Mesothelial cell of epicardium (in vitro differentiated cells): Measurements from ENCODE around the gene ACOT4. TPM values are rescaled to one million over a fixed set of nuclear protein-coding genes. Genes with fewer than 3 reads are reported as not detected.
A peak's percentile ranks its signal among the peaks of the same experiment; 100 is the strongest.
"Not testable (repeated sequence)": the region's sequence is repeated elsewhere in the genome, so short reads cannot be mapped to it uniquely, and the experiment has no call there.

Experiments used
- DNase-seq, 2 experiments: peaks; one replicate each; pipeline ENCODE4 v3.0.0; 2021; ENCODE audit warnings: low spot score in 2 of 2; ENCODE audit not compliant: unreplicated experiment in 2 of 2
- H3K27ac Mint-ChIP-seq: 2 replicates; pipeline ENCODE4 v1.8.0; 2021; ENCODE audit warnings: mixed read lengths
- H3K27me3 Mint-ChIP-seq: 2 replicates; pipeline ENCODE4 v1.8.0; 2021; ENCODE audit warnings: low read depth, mixed read lengths
- H3K36me3 Mint-ChIP-seq: 2 replicates; pipeline ENCODE4 v1.8.0; 2021; ENCODE audit warnings: mixed read lengths
- H3K4me1 Mint-ChIP-seq: 2 replicates; pipeline ENCODE4 v1.8.0; 2021; ENCODE audit warnings: mixed read lengths
- H3K4me3 Mint-ChIP-seq: 2 replicates; pipeline ENCODE4 v1.8.0; 2021; ENCODE audit warnings: mild to moderate bottlenecking, moderate library complexity, mixed read lengths
- H3K9me3 Mint-ChIP-seq: 2 replicates; pipeline ENCODE4 v1.8.0; 2021; ENCODE audit warnings: mixed read lengths
- total RNA-seq: library from RNA; stranded (reverse); gene quantifications from 3 replicates; pipeline ENCODE4 v1.2.1, GENCODE V29; 2021
- TF ChIP-seq, protein P1 (sequence below): fragments of 200-600 bp; sonication (generic); IDR thresholded peaks from one replicate; pipeline ENCODE4 v1.5.0; 2021; ENCODE audit warnings: antibody characterized with exemption; ENCODE audit not compliant: unreplicated experiment

The ACOT4 gene
- total RNA-seq, 1 donor from 2014 or later = 1.5 TPM

- peak in 1 of 2 experiments; percentile 69 for DNase-seq
- TF ChIP-seq, protein P1, sequence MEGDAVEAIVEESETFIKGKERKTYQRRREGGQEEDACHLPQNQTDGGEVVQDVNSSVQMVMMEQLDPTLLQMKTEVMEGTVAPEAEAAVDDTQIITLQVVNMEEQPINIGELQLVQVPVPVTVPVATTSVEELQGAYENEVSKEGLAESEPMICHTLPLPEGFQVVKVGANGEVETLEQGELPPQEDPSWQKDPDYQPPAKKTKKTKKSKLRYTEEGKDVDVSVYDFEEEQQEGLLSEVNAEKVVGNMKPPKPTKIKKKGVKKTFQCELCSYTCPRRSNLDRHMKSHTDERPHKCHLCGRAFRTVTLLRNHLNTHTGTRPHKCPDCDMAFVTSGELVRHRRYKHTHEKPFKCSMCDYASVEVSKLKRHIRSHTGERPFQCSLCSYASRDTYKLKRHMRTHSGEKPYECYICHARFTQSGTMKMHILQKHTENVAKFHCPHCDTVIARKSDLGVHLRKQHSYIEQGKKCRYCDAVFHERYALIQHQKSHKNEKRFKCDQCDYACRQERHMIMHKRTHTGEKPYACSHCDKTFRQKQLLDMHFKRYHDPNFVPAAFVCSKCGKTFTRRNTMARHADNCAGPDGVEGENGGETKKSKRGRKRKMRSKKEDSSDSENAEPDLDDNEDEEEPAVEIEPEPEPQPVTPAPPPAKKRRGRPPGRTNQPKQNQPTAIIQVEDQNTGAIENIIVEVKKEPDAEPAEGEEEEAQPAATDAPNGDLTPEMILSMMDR = peak; percentile 80
- no peak overlapping the region for H3K27ac Mint-ChIP-seq
Measured at GRCh38 chr14:73633116-73634010, 41.7 kb downstream of the ACOT4 start.

DNA sequence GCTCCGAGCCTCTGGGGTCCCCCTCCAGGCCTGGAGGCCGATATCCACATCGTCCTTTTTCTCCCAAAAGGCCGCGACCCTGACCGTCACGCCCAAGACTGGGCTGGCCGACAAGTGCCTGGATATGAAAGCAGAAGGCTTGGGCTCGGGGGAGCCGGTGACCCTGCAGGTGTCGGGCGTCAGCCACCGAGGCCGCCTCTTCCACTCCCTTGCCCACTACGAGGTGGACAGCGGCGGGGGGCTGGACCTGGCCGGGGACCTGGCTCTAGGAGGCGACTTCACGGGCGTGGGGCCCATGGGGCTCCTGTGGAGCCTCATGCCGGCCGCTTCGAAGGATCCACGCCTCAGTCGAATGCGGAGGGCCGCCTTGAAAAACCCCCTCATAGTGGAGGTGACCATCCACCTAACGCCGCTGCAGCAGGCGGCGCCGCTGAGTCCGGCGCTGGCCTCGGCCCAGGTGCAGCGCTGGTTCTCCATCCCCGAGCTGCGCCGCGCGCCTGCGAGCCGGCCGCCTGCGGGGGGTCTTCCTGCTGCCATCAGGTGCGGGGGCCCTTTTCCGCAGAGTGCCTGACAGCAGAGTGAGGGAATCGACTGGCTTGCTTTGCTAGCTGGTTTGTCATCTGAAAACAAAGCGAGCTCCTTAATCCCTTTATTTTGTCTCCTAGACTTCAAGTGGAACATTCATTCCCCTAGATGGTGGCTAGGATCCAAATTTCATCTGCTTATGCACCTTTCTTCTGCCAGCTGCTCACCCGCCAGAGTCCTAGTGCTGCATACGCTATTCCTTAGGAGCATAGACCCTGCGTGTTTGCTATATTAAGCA is 42.5 kb downstream of the ACOT4 start:
- peak; percentile 29 to 47 for DNase-seq
- H3K27ac Mint-ChIP-seq = no peak overlapping the region
- no peaks in the 10 kb centered on the region for H3K9me3 Mint-ChIP-seq
- H3K36me3 Mint-ChIP-seq = no peaks in the 10 kb centered on the region
- peak overlapping the region; percentile 68 for H3K4me3 Mint-ChIP-seq
- peaks cover 16% of the 10 kb centered on the region for H3K4me1 Mint-ChIP-seq
- peaks cover 17% of the 10 kb centered on the region for H3K27me3 Mint-ChIP-seq
- TF ChIP-seq, protein P1 = no peak

More at GRCh38 chr14:73633116-73634010, 41.7 kb downstream of the ACOT4 start:
- Mint-ChIP-seq H3K9me3 (no peaks in the 10 kb centered on the region), H3K36me3 (no peaks in the 10 kb centered on the region), H3K4me1 (peaks cover 17% of the 10 kb centered on the region), H3K4me3 (peak overlapping the region; percentile 68), H3K27me3 (peaks cover 17% of the 10 kb centered on the region)

DNA sequence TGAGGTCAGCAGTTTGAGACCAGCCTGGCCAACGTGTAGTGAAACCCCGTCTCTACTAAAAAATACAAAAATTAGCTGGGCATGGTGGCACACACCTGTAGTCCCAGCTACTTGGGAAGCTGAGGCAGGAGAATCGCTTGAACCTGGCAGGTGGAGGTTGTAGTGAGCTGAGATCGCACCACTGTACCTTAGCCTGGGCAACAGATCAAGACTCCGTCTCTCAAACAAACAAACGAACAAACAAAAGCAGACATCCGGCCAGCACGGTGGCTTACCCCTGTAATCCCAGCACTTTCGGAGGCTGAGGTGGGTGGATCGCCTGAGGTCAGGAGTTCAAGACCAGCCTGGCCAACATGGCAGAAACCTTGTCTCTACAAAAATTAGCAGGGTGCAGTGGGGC is 44.7 kb downstream of the ACOT4 start:
- not testable (repeated sequence) for H3K36me3 Mint-ChIP-seq, H3K4me1 Mint-ChIP-seq, H3K9me3 Mint-ChIP-seq, DNase-seq, H3K4me3 Mint-ChIP-seq, H3K27ac Mint-ChIP-seq
- peaks cover 17% of the 10 kb centered on the region for H3K27me3 Mint-ChIP-seq

DNA sequence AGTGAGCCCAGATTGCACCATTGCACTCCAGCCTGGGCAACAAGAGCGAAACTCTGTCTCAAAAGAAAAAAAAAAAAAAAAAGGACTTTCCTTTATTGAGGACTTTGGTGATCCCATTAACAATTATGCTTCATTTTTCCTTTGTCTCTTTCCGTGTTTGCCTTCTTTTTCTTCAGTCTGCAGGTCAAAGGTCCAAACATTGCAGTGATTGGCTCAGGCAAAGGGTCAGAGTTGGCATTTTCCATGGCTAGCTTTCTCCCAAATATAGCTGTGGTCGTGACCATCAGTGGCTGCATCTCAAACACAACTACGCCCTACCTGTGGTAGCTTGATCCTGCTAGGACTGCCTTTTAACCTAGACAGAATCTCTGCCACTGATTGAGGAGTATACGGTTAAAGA is 46.2 kb downstream of the ACOT4 start:
- TF ChIP-seq, protein P1 = no peak
- no peak overlapping the region for H3K27ac Mint-ChIP-seq
- no peak for DNase-seq
- no peaks in the 10 kb centered on the region for H3K36me3 Mint-ChIP-seq
- H3K27me3 Mint-ChIP-seq = peaks cover 17% of the 10 kb centered on the region
- no peaks in the 10 kb centered on the region for H3K9me3 Mint-ChIP-seq
- no peak overlapping the region for H3K4me3 Mint-ChIP-seq
- peaks cover 5% of the 10 kb centered on the region for H3K4me1 Mint-ChIP-seq

DNA sequence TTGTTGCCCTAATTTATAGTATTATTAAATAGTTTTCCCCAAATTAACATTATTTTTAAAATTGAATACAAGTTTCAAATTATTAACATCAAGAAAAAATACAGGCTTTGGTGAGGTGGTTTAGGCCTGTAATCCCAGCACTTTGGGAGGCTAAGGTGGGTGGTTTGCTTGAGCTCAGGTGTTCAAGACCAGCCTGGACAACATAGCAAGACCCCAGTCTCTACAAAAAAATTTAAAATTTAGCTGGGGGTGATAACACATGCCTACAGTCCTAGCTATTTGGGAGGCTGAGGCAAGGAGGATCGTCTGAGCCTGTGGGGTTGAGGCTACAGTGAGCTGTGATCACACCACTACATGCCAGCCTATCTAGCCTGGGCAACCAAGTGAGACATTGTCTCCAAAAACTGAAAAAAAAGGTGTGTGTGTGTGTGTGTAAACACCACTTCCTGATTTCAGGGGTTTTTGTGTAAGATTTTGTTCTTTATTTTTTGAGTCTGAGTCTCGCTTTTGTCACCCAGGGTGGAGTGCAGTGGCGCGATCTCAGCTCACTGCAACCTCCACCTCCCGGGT is 49.2 kb downstream of the ACOT4 start:
- no peak for DNase-seq
- Mint-ChIP-seq H3K27me3 (peaks cover 2% of the 10 kb centered on the region), H3K36me3 (no peaks in the 10 kb centered on the region), H3K4me1 (peaks cover 13% of the 10 kb centered on the region), H3K27ac (no peak overlapping the region), H3K4me3 (no peak overlapping the region), H3K9me3 (no peaks in the 10 kb centered on the region)
- TF ChIP-seq, protein P1 = no peak
